Measurements from ENCODE around the gene TRIP10. TPM values are rescaled to one million over a fixed set of nuclear protein-coding genes. Genes with fewer than 3 reads are reported as not detected.

The TRIP10 gene
- total and polyA plus RNA-seq, 2 of the 13 experiments (the other 11 are each of a cell fraction or from before 2014, with no cell fraction given), result 32.5 to 33.2 TPM

DNA sequence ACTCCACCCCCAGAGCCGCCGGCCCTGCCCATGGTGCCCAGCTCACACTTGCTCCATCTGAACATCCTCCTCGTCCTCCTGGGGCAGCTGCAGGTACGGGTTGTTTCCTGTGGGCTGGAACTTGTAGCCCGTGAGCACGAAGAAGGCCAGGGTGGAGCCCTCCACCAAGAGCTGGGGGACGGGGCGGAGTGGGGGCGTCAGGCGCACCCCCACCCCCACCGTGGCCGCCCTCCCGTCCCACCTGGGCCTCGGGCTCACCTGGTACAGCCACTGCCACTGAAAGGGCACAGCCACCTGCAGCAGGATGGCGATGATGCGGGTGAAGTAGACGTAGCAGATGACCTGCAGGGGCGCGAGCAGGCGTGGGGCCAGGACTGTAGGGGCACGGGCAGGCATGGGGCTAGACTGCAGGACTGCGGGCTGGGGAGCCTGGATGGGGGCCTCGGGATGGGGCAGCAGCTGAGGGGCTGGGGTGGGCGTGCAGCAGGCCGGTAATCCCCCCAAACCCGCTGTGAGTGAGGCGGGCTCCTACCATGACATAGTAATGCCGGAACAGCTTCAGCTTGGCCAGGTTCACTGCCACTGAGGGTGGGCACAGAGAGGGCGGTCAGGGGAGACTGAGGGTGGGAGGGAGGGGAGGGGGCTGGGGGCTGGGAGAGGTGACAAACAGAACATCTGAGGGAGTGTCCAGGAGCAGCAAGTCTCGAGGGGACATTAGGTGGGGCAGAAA, 8.4 kb upstream of the TRIP10 start:
- peak; percentile 9 for ATAC-seq
- Histone ChIP-seq H3K79me2 (ENCODE audit: insufficient read depth, low read length) (peaks cover 11% of the 10 kb centered on the region), H3K27ac (ENCODE audit: extremely low read length, insufficient read depth, low read length) (peak overlapping the region; percentile 44), H3K36me3 (replicated peaks in 1 of 2; ENCODE audit: control insufficient read depth in 1 of 2, insufficient read depth in 2 of 2, low read length in 2 of 2) (peaks cover 0 to 2% of the 10 kb centered on the region in 2 experiments; a peak in 2 of 5 replicates), H3K4me3 (replicated peaks in 1 of 3; ENCODE audit: insufficient read depth in 1 of 3, low read depth in 2 of 3, low read length in 3 of 3) (peak overlapping the region in 2 of 3 experiments; percentile 44 to 48; a peak in 3 of 6 replicates), H3K4me1 (ENCODE audit: insufficient read depth, low read length) (peaks cover 71% of the 10 kb centered on the region), H3K4me2 (ENCODE audit: low read depth, low read length) (peak overlapping the region; percentile 56; the same call in 1 of the 2 replicates), H3K9me3 (ENCODE audit: low read length) (no peaks in the 10 kb centered on the region), H2AFZ (ENCODE audit: low read length) (no peak overlapping the region), H4K20me1 (ENCODE audit: insufficient read depth, low read length) (no peaks in the 10 kb centered on the region), H3K27me3 (ENCODE audit: control insufficient read depth in 1 of 2, insufficient read depth in 2 of 2, low read length in 2 of 2) (no peaks in the 10 kb centered on the region), H3K9ac (ENCODE audit: insufficient read depth, low read depth, low read length) (peak overlapping the region; percentile 43; the same call in 1 of the 2 replicates)
- intact Hi-C loops (cut with micrococcal nuclease; ENCODE audit: unreplicated experiment), result loop anchor here (1.0 to 10.0 kb wide), 2 partner anchors 11 to 1144 kb away; partner anchors contain the start of genes C3 and PRR36
- TF ChIP-seq ZNF83 (CRISPR knock-in tag; IDR thresholded peaks at IDR 0.05; ENCODE audit: borderline replicate concordance) (no peak), NFKB2 (CRISPR knock-in tag; IDR thresholded peaks at IDR 0.05; ENCODE audit: borderline replicate concordance) (no peak), ZNF232 (CRISPR knock-in tag; IDR thresholded peaks at IDR 0.05; ENCODE audit: borderline replicate concordance) (no peak), ZFY (CRISPR knock-in tag; IDR thresholded peaks at IDR 0.05) (no peak), AGO2 (optimal IDR thresholded peaks at IDR 0.05; ENCODE audit: low read depth, low read length) (peak; percentile 22), ZMYM4 (CRISPR knock-in tag; IDR thresholded peaks at IDR 0.05) (no peak)
- TF ChIP-seq, protein P1, sequence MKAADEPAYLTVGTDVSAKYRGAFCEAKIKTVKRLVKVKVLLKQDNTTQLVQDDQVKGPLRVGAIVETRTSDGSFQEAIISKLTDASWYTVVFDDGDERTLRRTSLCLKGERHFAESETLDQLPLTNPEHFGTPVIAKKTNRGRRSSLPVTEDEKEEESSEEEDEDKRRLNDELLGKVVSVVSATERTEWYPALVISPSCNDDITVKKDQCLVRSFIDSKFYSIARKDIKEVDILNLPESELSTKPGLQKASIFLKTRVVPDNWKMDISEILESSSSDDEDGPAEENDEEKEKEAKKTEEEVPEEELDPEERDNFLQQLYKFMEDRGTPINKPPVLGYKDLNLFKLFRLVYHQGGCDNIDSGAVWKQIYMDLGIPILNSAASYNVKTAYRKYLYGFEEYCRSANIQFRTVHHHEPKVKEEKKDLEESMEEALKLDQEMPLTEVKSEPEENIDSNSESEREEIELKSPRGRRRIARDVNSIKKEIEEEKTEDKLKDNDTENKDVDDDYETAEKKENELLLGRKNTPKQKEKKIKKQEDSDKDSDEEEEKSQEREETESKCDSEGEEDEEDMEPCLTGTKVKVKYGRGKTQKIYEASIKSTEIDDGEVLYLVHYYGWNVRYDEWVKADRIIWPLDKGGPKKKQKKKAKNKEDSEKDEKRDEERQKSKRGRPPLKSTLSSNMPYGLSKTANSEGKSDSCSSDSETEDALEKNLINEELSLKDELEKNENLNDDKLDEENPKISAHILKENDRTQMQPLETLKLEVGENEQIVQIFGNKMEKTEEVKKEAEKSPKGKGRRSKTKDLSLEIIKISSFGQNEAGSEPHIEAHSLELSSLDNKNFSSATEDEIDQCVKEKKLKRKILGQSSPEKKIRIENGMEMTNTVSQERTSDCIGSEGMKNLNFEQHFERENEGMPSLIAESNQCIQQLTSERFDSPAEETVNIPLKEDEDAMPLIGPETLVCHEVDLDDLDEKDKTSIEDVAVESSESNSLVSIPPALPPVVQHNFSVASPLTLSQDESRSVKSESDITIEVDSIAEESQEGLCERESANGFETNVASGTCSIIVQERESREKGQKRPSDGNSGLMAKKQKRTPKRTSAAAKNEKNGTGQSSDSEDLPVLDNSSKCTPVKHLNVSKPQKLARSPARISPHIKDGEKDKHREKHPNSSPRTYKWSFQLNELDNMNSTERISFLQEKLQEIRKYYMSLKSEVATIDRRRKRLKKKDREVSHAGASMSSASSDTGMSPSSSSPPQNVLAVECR (CRISPR knock-in tag; IDR thresholded peaks at IDR 0.05; ENCODE audit: borderline replicate concordance), result no peak
- TF ChIP-seq, protein P2, sequence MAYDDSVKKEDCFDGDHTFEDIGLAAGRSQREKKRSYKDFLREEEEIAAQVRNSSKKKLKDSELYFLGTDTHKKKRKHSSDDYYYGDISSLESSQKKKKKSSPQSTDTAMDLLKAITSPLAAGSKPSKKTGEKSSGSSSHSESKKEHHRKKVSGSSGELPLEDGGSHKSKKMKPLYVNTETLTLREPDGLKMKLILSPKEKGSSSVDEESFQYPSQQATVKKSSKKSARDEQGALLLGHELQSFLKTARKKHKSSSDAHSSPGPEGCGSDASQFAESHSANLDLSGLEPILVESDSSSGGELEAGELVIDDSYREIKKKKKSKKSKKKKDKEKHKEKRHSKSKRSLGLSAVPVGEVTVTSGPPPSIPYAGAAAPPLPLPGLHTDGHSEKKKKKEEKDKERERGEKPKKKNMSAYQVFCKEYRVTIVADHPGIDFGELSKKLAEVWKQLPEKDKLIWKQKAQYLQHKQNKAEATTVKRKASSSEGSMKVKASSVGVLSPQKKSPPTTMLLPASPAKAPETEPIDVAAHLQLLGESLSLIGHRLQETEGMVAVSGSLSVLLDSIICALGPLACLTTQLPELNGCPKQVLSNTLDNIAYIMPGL (CRISPR knock-in tag; IDR thresholded peaks at IDR 0.05; ENCODE audit: borderline replicate concordance in 1 of 2, low read depth in 1 of 2), result no peak
- TF ChIP-seq, protein P3, sequence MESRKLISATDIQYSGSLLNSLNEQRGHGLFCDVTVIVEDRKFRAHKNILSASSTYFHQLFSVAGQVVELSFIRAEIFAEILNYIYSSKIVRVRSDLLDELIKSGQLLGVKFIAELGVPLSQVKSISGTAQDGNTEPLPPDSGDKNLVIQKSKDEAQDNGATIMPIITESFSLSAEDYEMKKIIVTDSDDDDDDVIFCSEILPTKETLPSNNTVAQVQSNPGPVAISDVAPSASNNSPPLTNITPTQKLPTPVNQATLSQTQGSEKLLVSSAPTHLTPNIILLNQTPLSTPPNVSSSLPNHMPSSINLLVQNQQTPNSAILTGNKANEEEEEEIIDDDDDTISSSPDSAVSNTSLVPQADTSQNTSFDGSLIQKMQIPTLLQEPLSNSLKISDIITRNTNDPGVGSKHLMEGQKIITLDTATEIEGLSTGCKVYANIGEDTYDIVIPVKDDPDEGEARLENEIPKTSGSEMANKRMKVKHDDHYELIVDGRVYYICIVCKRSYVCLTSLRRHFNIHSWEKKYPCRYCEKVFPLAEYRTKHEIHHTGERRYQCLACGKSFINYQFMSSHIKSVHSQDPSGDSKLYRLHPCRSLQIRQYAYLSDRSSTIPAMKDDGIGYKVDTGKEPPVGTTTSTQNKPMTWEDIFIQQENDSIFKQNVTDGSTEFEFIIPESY (CRISPR knock-in tag; IDR thresholded peaks at IDR 0.05), result 0 out of 2 replicates have a peak, but pooled peaks have one; percentile 36
- TF ChIP-seq, protein P4, sequence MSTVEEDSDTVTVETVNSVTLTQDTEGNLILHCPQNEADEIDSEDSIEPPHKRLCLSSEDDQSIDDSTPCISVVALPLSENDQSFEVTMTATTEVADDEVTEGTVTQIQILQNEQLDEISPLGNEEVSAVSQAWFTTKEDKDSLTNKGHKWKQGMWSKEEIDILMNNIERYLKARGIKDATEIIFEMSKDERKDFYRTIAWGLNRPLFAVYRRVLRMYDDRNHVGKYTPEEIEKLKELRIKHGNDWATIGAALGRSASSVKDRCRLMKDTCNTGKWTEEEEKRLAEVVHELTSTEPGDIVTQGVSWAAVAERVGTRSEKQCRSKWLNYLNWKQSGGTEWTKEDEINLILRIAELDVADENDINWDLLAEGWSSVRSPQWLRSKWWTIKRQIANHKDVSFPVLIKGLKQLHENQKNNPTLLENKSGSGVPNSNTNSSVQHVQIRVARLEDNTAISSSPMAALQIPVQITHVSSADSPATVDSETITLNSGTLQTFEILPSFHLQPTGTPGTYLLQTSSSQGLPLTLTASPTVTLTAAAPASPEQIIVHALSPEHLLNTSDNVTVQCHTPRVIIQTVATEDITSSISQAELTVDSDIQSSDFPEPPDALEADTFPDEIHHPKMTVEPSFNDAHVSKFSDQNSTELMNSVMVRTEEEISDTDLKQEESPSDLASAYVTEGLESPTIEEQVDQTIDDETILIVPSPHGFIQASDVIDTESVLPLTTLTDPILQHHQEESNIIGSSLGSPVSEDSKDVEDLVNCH (CRISPR knock-in tag; IDR thresholded peaks at IDR 0.05), result no peak
- CTCF ChIA-PET (ENCODE audit: low intra/inter-chr PET ratio, low total read pairs), result no interaction called here
- in situ Hi-C loops (cut with HindIII; ENCODE audit: extremely low pct_ligation_motif_present, low pct_unique_long_range_greater_than_20kb), result no loop called here
- FAIRE-seq, result no peak
- POLR2A ChIA-PET, result interaction anchor here (1.0 to 3.8 kb wide), 10 partner anchors 7 to 56 kb away, joined by 3 to 187 read pairs (median 6); partner anchors contain the start of genes C3 and GPR108
- WGBS (ENCODE audit: low lambda C conversion rate), result 81% methylated on average over 22 of the region's 30 CpGs
- no peak for DNase-seq (ENCODE audit: low spot score)
- no TSS peak for BruUV-seq (replicated peaks)

Measured in HepG2 (cell line).